ENCODE measurements around the gene DNMT1. TPM values are rescaled to one million over a fixed set of nuclear protein-coding genes. Genes with fewer than 3 reads are reported as not detected.

DNMT1 gene
- total and polyA plus RNA-seq, 12 donors, result 11.8 to 36.4 (median 21.6) TPM

DNA sequence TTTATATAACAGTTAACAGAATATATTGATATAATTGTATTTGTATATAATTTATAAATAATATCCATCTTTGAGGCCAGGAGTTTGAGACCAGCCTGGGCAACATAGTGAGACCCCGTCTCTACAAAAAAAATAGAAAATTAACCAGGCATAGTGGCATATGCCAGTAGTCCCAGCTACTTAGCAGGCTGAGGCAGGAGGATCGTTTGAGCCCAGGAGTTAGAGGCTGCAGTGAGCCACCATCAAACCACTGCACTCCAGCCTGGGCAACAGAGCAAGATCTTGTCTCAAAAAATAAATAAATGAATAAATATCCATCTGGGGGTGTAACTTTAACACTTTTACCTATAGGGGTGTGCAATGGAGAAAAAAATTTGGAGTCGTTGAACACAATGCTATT lies 110.0 kb downstream of the DNMT1 start:
- intact Hi-C loops (cut with DNase I), result no loop called here
- Histone ChIP-seq H3K27me3 (no peaks in the 10 kb centered on the region), H3K9me3 (peaks cover 0 to 2% (median 0%) of the 10 kb centered on the region in 11 donors), H3K27ac (no peak overlapping the region), H3K4me3 (no peak overlapping the region), H3K4me1 (peaks cover 0 to 15% (median 10%) of the 10 kb centered on the region in 9 donors), H3K36me3 (peaks cover 0 to 15% (median 0%) of the 10 kb centered on the region in 9 donors)
- TF ChIP-seq, protein P1, sequence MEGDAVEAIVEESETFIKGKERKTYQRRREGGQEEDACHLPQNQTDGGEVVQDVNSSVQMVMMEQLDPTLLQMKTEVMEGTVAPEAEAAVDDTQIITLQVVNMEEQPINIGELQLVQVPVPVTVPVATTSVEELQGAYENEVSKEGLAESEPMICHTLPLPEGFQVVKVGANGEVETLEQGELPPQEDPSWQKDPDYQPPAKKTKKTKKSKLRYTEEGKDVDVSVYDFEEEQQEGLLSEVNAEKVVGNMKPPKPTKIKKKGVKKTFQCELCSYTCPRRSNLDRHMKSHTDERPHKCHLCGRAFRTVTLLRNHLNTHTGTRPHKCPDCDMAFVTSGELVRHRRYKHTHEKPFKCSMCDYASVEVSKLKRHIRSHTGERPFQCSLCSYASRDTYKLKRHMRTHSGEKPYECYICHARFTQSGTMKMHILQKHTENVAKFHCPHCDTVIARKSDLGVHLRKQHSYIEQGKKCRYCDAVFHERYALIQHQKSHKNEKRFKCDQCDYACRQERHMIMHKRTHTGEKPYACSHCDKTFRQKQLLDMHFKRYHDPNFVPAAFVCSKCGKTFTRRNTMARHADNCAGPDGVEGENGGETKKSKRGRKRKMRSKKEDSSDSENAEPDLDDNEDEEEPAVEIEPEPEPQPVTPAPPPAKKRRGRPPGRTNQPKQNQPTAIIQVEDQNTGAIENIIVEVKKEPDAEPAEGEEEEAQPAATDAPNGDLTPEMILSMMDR (IDR thresholded peaks at IDR 0.05), result no peak
- 66 to 73% methylated on average over 3 of the region's 3 CpGs for WGBS, 2 donors
- ATAC-seq (no peak), DNase-seq (no peak)

DNA sequence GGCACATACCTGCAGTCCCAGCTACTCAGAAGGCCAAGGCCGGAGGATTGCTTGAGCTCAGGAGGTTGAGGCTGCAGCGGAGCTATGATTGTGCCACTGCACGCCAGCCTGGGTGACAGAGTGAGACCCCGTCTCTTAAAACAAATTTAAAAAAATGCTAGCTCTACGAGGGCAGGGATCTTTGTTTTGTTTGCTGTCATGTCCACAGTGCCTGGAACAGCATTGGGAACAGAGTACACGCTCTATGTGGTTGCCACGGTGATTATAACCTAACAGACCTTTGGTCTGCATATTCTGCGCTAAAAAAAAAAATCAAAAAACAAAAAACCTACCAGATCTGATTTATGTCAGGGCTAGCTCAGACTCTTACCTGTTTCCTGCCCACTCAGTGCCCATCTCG lies 110.8 kb downstream of the DNMT1 start:
- no peak overlapping the region for H3K4me3 ChIP-seq

More for the DNA sequence above, 110.8 kb downstream of the DNMT1 start:
- Histone ChIP-seq H3K27ac (no peak overlapping the region), H3K27me3 (peaks cover 0 to 6% (median 0%) of the 10 kb centered on the region in 7 donors), H3K9me3 (no peaks in the 10 kb centered on the region), H3K4me1 (peaks cover 0 to 15% (median 10%) of the 10 kb centered on the region in 9 donors), H3K36me3 (peaks cover 0 to 7% (median 0%) of the 10 kb centered on the region in 9 donors)
- no peak for ATAC-seq
- TF ChIP-seq, protein P1 (IDR thresholded peaks at IDR 0.05), result no peak
- intact Hi-C loops (cut with DNase I), result no loop called here
- 77 to 83% methylated on average over 9 of the region's 9 CpGs for WGBS, 2 donors
- no peak for DNase-seq

Small RNA genes within 50 kb of the gene (microRNA-seq; reads per million reads assigned to microRNA genes)
- gene MIR4322, result 0 reads per million in 2 donors

Other genes with a start within 250 kb of the DNMT1 start
- gene COL5A3, start 184.4 kb downstream of the DNMT1 start, total RNA-seq, result 10 to 100 TPM in 4 of 10 donors, 1 to 10 TPM in 6; 3.8 to 27.8 (median 6.1) TPM
- gene COL5A3, start 184.4 kb downstream of the DNMT1 start, polyA plus RNA-seq, result 10 to 100 TPM; 18.2 to 35.6 TPM
- not detected for gene RDH8, start 181.5 kb downstream of the DNMT1 start, total RNA-seq
- gene RDH8, start 181.5 kb downstream of the DNMT1 start, polyA plus RNA-seq, result not detected
- 10 to 100 TPM in 4 of 10 donors, 1 to 10 TPM in 6; 4.0 to 18.9 (median 9.6) TPM for gene SHFL, start 108.6 kb downstream of the DNMT1 start, total RNA-seq
- 10 to 100 TPM; 11.1 to 30.2 TPM for gene SHFL, start 108.6 kb downstream of the DNMT1 start, polyA plus RNA-seq
- under 1 TPM in 1 of 10 donors, not detected in 9; 0.14 TPM for gene ANGPTL6, start 92.3 kb downstream of the DNMT1 start, total RNA-seq
- under 1 TPM; 0.09 to 0.37 TPM for gene ANGPTL6, start 92.3 kb downstream of the DNMT1 start, polyA plus RNA-seq
- gene PPAN, start 88.6 kb downstream of the DNMT1 start, total RNA-seq, result 10 to 100 TPM; 17.6 to 43.3 (median 20.7) TPM
- 10 to 100 TPM; 34.3 to 47.7 TPM for gene PPAN, start 88.6 kb downstream of the DNMT1 start, polyA plus RNA-seq
- gene P2RY11, start 83.3 kb downstream of the DNMT1 start, total RNA-seq, result 10 to 100 TPM in 1 of 10 donors, 1 to 10 TPM in 9; 4.9 to 13.8 (median 6.8) TPM
- 1 to 10 TPM; 4.2 to 4.7 TPM for gene P2RY11, start 83.3 kb downstream of the DNMT1 start, polyA plus RNA-seq
- gene EIF3G, start 75.1 kb downstream of the DNMT1 start, total RNA-seq, result 100 to 1,000 TPM; 146 to 193 (median 180) TPM
- 100 to 1,000 TPM; 113 to 241 TPM for gene EIF3G, start 75.1 kb downstream of the DNMT1 start, polyA plus RNA-seq
- gene S1PR2, start 36.4 kb upstream of the DNMT1 start, total RNA-seq, result 10 to 100 TPM in 1 of 10 donors, 1 to 10 TPM in 9; 1.8 to 12.2 (median 3.3) TPM
- 1 to 10 TPM; 1.8 to 4.8 TPM for gene S1PR2, start 36.4 kb upstream of the DNMT1 start, polyA plus RNA-seq
- 10 to 100 TPM; 53.2 to 94.3 (median 69.0) TPM for gene MRPL4, start 57.3 kb upstream of the DNMT1 start, total RNA-seq
- 100 to 1,000 TPM in 1 of 2 donors, 10 to 100 TPM in 1; 29.0 to 101 TPM for gene MRPL4, start 57.3 kb upstream of the DNMT1 start, polyA plus RNA-seq
- gene ICAM1, start 76.2 kb upstream of the DNMT1 start, total RNA-seq, result 10 to 100 TPM in 3 of 10 donors, 1 to 10 TPM in 7; 3.6 to 66.6 (median 9.3) TPM
- 10 to 100 TPM in 1 of 2 donors, 1 to 10 TPM in 1; 6.9 to 12.1 TPM for gene ICAM1, start 76.2 kb upstream of the DNMT1 start, polyA plus RNA-seq
- gene ICAM4, start 92.0 kb upstream of the DNMT1 start, total RNA-seq, result under 1 TPM in 9 of 10 donors, not detected in 1; 0.17 to 0.83 (median 0.48) TPM
- gene ICAM4, start 92.0 kb upstream of the DNMT1 start, polyA plus RNA-seq, result under 1 TPM; 0.59 to 0.73 TPM
- gene ICAM5, start 95.0 kb upstream of the DNMT1 start, total RNA-seq, result under 1 TPM in 7 of 10 donors, not detected in 3; 0.18 to 0.62 (median 0.34) TPM
- gene ICAM5, start 95.0 kb upstream of the DNMT1 start, polyA plus RNA-seq, result 1 to 10 TPM in 1 of 2 donors, under 1 TPM in 1; 0.51 to 1.0 TPM
- gene ZGLP1, start 114.9 kb upstream of the DNMT1 start, total RNA-seq, result 1 to 10 TPM in 2 of 10 donors, under 1 TPM in 8; 0.34 to 1.4 (median 0.80) TPM
- gene ZGLP1, start 114.9 kb upstream of the DNMT1 start, polyA plus RNA-seq, result 1 to 10 TPM; 1.5 to 8.9 TPM
- gene FDX2, start 121.1 kb upstream of the DNMT1 start, total RNA-seq, result 10 to 100 TPM; 11.7 to 21.8 (median 17.1) TPM
- 10 to 100 TPM; 33.7 to 35.5 TPM for gene FDX2, start 121.1 kb upstream of the DNMT1 start, polyA plus RNA-seq
- 10 to 100 TPM in 9 of 10 donors, 1 to 10 TPM in 1; 10.0 to 16.9 (median 12.4) TPM for gene RAVER1, start 138.6 kb upstream of the DNMT1 start, total RNA-seq
- gene RAVER1, start 138.6 kb upstream of the DNMT1 start, polyA plus RNA-seq, result 1 to 10 TPM; 5.1 to 9.5 TPM
- gene ICAM3, start 144.7 kb upstream of the DNMT1 start, total RNA-seq, result 10 to 100 TPM; 14.0 to 77.2 (median 17.9) TPM
- 10 to 100 TPM in 1 of 2 donors, 1 to 10 TPM in 1; 6.1 to 13.1 TPM for gene ICAM3, start 144.7 kb upstream of the DNMT1 start, polyA plus RNA-seq
- 10 to 100 TPM; 37.0 to 80.2 (median 55.8) TPM for gene TYK2, start 185.6 kb upstream of the DNMT1 start, total RNA-seq
- 100 to 1,000 TPM in 1 of 2 donors, 10 to 100 TPM in 1; 76.3 to 182 TPM for gene TYK2, start 185.6 kb upstream of the DNMT1 start, polyA plus RNA-seq
- gene CDC37, start 208.6 kb upstream of the DNMT1 start, total RNA-seq, result 100 to 1,000 TPM; 106 to 179 (median 121) TPM
- gene CDC37, start 208.6 kb upstream of the DNMT1 start, polyA plus RNA-seq, result 100 to 1,000 TPM; 217 to 422 TPM
- gene PDE4A, start 225.6 kb upstream of the DNMT1 start, total RNA-seq, result 10 to 100 TPM; 10.4 to 50.7 (median 17.3) TPM
- 10 to 100 TPM in 1 of 2 donors, 1 to 10 TPM in 1; 3.5 to 14.3 TPM for gene PDE4A, start 225.6 kb upstream of the DNMT1 start, polyA plus RNA-seq